AG04449 (cell line): Measurements from ENCODE around the gene LACTB.
A peak's percentile ranks its signal among the peaks of the same experiment; 100 is the strongest.

Source experiments
- CTCF ChIA-PET: fragments of 350-600 bp; formaldehyde crosslinking; extraction: SDS; loops from one replicate; lab custom pipeline; 2021; ENCODE audit warnings: antibody characterized with exemption; lab: Yijun Ruan, JAX
- POLR2A ChIA-PET: fragments of 400-600, 350-600 bp; formaldehyde crosslinking; extraction: SDS; loops from one replicate; lab custom pipeline; 2020; ENCODE audit warnings: antibody characterized with exemption, inconsistent platforms; lab: Yijun Ruan, JAX
- DNase-seq: peaks from one replicate; pipeline ENCODE4 v3.0.0-alpha.2; 2010; ENCODE audit warnings: low read depth, low spot score
- H3K4me3 ChIP-seq: 2 replicates; pipeline ENCODE4 v1.5.1; 2011; ENCODE audit warnings: low read depth, mild to moderate bottlenecking, control low read depth, low read length
- CTCF ChIP-seq: IDR thresholded peaks from one replicate; pipeline ENCODE4 v1.5.1; 2011; ENCODE audit warnings: mild to moderate bottlenecking, moderate library complexity, low read length, control low read depth, inconsistent platforms; ENCODE audit not compliant: insufficient read depth; ENCODE audit errors: missing control alignments

LACTB gene

GRCh38 chr15:63086947-63087346 lies 34.7 kb upstream of the LACTB start:
- TF ChIP-seq CTCF = no peak
- CTCF ChIA-PET = interaction anchor here (1.5 to 2.1 kb wide), 2 partner anchors 7 to 345 kb away, joined by 3 to 6 read pairs; no protein-coding TSS in a partner anchor
- no peak for DNase-seq
- no peak overlapping the region for H3K4me3 ChIP-seq
- POLR2A ChIA-PET = interaction anchor here (1.0 kb wide), 1 partner anchor 236 kb away, joined by 3 read pairs; no protein-coding TSS in a partner anchor

- no peak for DNase-seq
- no peak for TF ChIP-seq CTCF
- no peak overlapping the region for H3K4me3 ChIP-seq
- ChIA-PET POLR2A (interaction anchor here (0.6 to 1.6 kb wide), 7 partner anchors 9 to 68 kb away, joined by 3 to 5 read pairs (median 4); partner anchors contain the start of gene RPS27L), CTCF (interaction anchor here (0.6 to 1.4 kb wide), 4 partner anchors 41 to 347 kb away, joined by 3 to 9 read pairs (median 4); no protein-coding TSS in a partner anchor)
These were observed 33.0 kb upstream of the LACTB start for GRCh38 chr15:63088533-63089245.

GRCh38 chr15:63089260-63090043 lies 32.2 kb upstream of the LACTB start:
- TF ChIP-seq CTCF = no peak
- CTCF ChIA-PET = interaction anchor here (0.7 to 1.4 kb wide), 7 partner anchors 9 to 347 kb away, joined by 3 to 9 read pairs (median 4); no protein-coding TSS in a partner anchor
- H3K4me3 ChIP-seq = no peak overlapping the region
- DNase-seq = peak; percentile 96
- POLR2A ChIA-PET = interaction anchor here (0.6 to 1.6 kb wide), 10 partner anchors 9 to 307 kb away, joined by 3 to 5 read pairs (median 4); partner anchors contain the start of gene RPS27L

- H3K4me3 ChIP-seq = no peak overlapping the region
- ChIA-PET POLR2A (no interaction called here), CTCF (interaction anchor here (0.7 to 1.4 kb wide), 8 partner anchors 13 to 348 kb away, joined by 3 to 9 read pairs (median 3); no protein-coding TSS in a partner anchor)
- no peak for TF ChIP-seq CTCF
- no peak for DNase-seq
These were observed 31.2 kb upstream of the LACTB start for GRCh38 chr15:63090472-63090871.

GRCh38 chr15:63090887-63091286 lies 30.8 kb upstream of the LACTB start:
- no peak for DNase-seq
- ChIA-PET CTCF (interaction anchor here (0.7 to 2.6 kb wide), 7 partner anchors 11 to 309 kb away, joined by 3 to 8 read pairs (median 3); no protein-coding TSS in a partner anchor), POLR2A (no interaction called here)
- no peak for TF ChIP-seq CTCF
- H3K4me3 ChIP-seq = no peak overlapping the region
